HepG2 (cell line): ENCODE measurements around the gene SLC4A7. TPM values are rescaled to one million over a fixed set of nuclear protein-coding genes. Genes with fewer than 3 reads are reported as not detected.
A peak's percentile ranks its signal among the peaks of the same experiment; 100 is the strongest.

Experiments
- AHDC1 ChIP-seq: sonication (generic); formaldehyde crosslinking; IDR thresholded peaks from 2 replicates; pipeline ENCODE4 v1.5.1; 2020; ENCODE audit warnings: mild to moderate bottlenecking, missing genetic modification reagents, borderline replicate concordance
- HMG20B ChIP-seq: conservative IDR thresholded peaks from 2 replicates; pipeline ENCODE4 v1.6.1; 2016; ENCODE audit warnings: missing genetic modification reagents, missing compliant biosample characterization
- HOXA5 ChIP-seq: sonication (generic); formaldehyde crosslinking; IDR thresholded peaks from 2 replicates; pipeline ENCODE4 v1.4.0; 2020; ENCODE audit warnings: missing genetic modification reagents
- REXO4 ChIP-seq: sonication (generic); formaldehyde crosslinking; IDR thresholded peaks from 2 replicates; pipeline ENCODE4 v1.8.0; 2022; ENCODE audit warnings: missing genetic modification reagents, mild to moderate bottlenecking, borderline replicate concordance
- SRSF9 ChIP-seq: fragments of 200-400 bp; formaldehyde crosslinking; IDR thresholded peaks from 2 replicates; pipeline ENCODE4 v1.6.1; 2018; ENCODE audit warnings: borderline replicate concordance, mild to moderate bottlenecking, low read depth, low read length; ENCODE audit not compliant: insufficient read depth, poor library complexity, severe bottlenecking
- TEAD3 ChIP-seq: optimal IDR thresholded peaks from 2 replicates; pipeline ENCODE3; 2016; ENCODE audit warnings: borderline replicate concordance
- ZNF253 ChIP-seq: sonication (generic); formaldehyde crosslinking; IDR thresholded peaks from 2 replicates; pipeline ENCODE4 v1.8.0; 2022; ENCODE audit warnings: mild to moderate bottlenecking, missing genetic modification reagents, borderline replicate concordance
- ZNF430 ChIP-seq: sonication (generic); formaldehyde crosslinking; IDR thresholded peaks from 2 replicates; pipeline ENCODE4 v1.9.0; 2021; ENCODE audit warnings: mild to moderate bottlenecking, missing genetic modification reagents
- ZNF709 ChIP-seq: sonication (generic); formaldehyde crosslinking; IDR thresholded peaks from 2 replicates; pipeline ENCODE4 v1.5.0; 2020; ENCODE audit warnings: mild to moderate bottlenecking, missing genetic modification reagents
- polyA plus RNA-seq, 8 experiments: library from polyadenylated mRNA; depleted of rRNA in 3 of 8; stranded (reverse) in 7 of 8; unstranded in 1 of 8; fragments of >200 nt; fragmentation: Illumina TruSeq in 4 of 8; extraction: Trizol in 4 of 8; gene quantifications; 2 replicates each; pipeline versions ENCODE4 v1.2.1 to v1.2.3, GENCODE V29; 2011 to 2016; ENCODE audit warnings: low read depth in 4 of 8, missing spikeins in 1 of 8, mixed read lengths in 1 of 8; ENCODE audit not compliant: insufficient read depth in 1 of 8
- total RNA-seq, 5 experiments: library from RNA; depleted of rRNA; stranded (reverse); fragments of >200 nt; fragmentation: Illumina TruSeq; extraction: Trizol; gene quantifications; 2 replicates each; pipeline ENCODE4 v1.2.3, GENCODE V29; 2016; ENCODE audit warnings: low read depth in 1 of 5
- TF ChIP-seq, protein P1 (sequence below): sonication (generic); formaldehyde crosslinking; IDR thresholded peaks from 2 replicates; pipeline ENCODE4 v1.4.0; 2020; ENCODE audit warnings: mild to moderate bottlenecking, missing genetic modification reagents
- TF ChIP-seq, protein P2 (sequence below): sonication (generic); formaldehyde crosslinking; IDR thresholded peaks from 2 replicates; pipeline ENCODE4 v1.8.1; 2023; ENCODE audit warnings: mild to moderate bottlenecking, moderate library complexity, missing genetic modification reagents

SLC4A7 gene
- total and polyA plus RNA-seq, 2 of the 13 experiments (the other 11 are each of a cell fraction or from before 2014, with no cell fraction given) = 16.4 to 43.8 TPM

GRCh38 chr3:27360113-27361078 is 123.8 kb downstream of the SLC4A7 start (continued):
- peak; percentile 95 for TF ChIP-seq AHDC1
- TF ChIP-seq HOXA5 = peak; percentile 74; the same call in 1 of the 2 replicates
- TF ChIP-seq HMG20B = peak; percentile 97
- no peak for TF ChIP-seq REXO4
- TF ChIP-seq ZNF253 = no peak
- TF ChIP-seq, protein P1, sequence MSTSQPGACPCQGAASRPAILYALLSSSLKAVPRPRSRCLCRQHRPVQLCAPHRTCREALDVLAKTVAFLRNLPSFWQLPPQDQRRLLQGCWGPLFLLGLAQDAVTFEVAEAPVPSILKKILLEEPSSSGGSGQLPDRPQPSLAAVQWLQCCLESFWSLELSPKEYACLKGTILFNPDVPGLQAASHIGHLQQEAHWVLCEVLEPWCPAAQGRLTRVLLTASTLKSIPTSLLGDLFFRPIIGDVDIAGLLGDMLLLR = no peak
- TF ChIP-seq SRSF9 = no peak
- TF ChIP-seq ZNF430 (CRISPR knock-in tag) = 0 out of 2 replicates have a peak, but pooled peaks have one; percentile 56
- TF ChIP-seq, protein P2, sequence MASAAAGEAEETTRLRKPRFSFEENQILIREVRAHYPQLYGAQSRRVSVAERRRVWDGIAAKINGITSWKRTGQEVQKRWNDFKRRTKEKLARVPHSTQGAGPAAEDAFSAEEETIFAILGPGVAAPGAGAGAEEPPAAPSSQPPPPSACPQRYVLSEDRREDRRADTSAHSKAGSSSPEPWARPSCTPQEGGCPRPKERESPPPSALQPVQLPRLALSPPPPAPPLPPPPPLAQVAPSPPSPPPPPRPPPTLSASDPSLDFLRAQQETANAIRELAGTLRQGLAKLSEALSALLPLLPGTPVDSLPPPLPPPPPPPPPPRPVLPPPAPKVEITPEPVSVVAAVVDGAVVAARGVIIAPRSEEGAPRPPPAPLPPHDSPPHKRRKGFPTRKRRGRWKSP (CRISPR knock-in tag) = peak; percentile 77; the same call in 1 of the 2 replicates
- TF ChIP-seq ZNF709 (CRISPR knock-in tag) = peak; percentile 57; the same call in 1 of the 2 replicates
- TF ChIP-seq TEAD3 = peak; percentile 97
